Cardiac muscle cell (in vitro differentiated cells and primary cell): Measurements from ENCODE around the gene FOXP3. TPM values are rescaled to one million over a fixed set of nuclear protein-coding genes. Genes with fewer than 3 reads are reported as not detected.
"Not testable (repeated sequence)": the region's sequence is repeated elsewhere in the genome, so short reads cannot be mapped to it uniquely, and the experiment has no call there.

Source experiments
- DNase-seq, 2 donors: peaks; one replicate each; pipeline versions ENCODE4 v3.0.0 to v3.0.0-alpha.2; 2010 to 2017; ENCODE audit warnings: low read depth in 1 of 2, low spot score in 1 of 2
- H3K27ac ChIP-seq: fragments of 200-600 bp; sonication (generic); 2 replicates; pipeline ENCODE4 v1.5.1; 2016
- H3K27me3 ChIP-seq: fragments of 200-600 bp; sonication (generic); 2 replicates; pipeline ENCODE4 v1.6.0; 2016; ENCODE audit warnings: control low read depth
- H3K36me3 ChIP-seq: fragments of 200-600 bp; sonication (generic); 2 replicates; pipeline ENCODE4 v1.5.1; 2016; ENCODE audit warnings: control low read depth
- H3K4me1 ChIP-seq: fragments of 200-600 bp; sonication (generic); 2 replicates; pipeline ENCODE4 v1.8.1; 2017; ENCODE audit warnings: low read depth, mild to moderate bottlenecking, mixed run types
- H3K4me3 ChIP-seq: fragments of 200-600 bp; sonication (generic); 2 replicates; pipeline ENCODE4 v1.5.1; 2016; ENCODE audit warnings: mild to moderate bottlenecking
- H3K9me3 ChIP-seq: fragments of 200-600 bp; sonication (generic); 2 replicates; pipeline ENCODE4 v1.5.1; 2017; ENCODE audit warnings: low read depth, mild to moderate bottlenecking, control low read depth
- polyA plus RNA-seq: library from polyadenylated mRNA; unstranded; fragments of >200 nt; fragmentation: Nextera tagmentation; extraction: Ambion mirVana; gene quantifications from 2 replicates; pipeline ENCODE4 v1.2.1, GENCODE V29; 2016
- total RNA-seq: library from RNA; depleted of rRNA; stranded (reverse); fragments of >200 nt; gene quantifications from 2 replicates; pipeline ENCODE4 v1.2.3, GENCODE V29; 2016
- TF ChIP-seq, protein P1 (sequence below): IDR thresholded peaks from 2 replicates; pipeline ENCODE4 v1.5.1; 2012; ENCODE audit warnings: low read depth, mild to moderate bottlenecking, low read length

Gene FOXP3, protein sequence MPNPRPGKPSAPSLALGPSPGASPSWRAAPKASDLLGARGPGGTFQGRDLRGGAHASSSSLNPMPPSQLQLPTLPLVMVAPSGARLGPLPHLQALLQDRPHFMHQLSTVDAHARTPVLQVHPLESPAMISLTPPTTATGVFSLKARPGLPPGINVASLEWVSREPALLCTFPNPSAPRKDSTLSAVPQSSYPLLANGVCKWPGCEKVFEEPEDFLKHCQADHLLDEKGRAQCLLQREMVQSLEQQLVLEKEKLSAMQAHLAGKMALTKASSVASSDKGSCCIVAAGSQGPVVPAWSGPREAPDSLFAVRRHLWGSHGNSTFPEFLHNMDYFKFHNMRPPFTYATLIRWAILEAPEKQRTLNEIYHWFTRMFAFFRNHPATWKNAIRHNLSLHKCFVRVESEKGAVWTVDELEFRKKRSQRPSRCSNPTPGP
- total RNA-seq: 0.07 and 0.18 TPM in 2 replicates
- polyA plus RNA-seq: 0.59 TPM in 1 of 2 replicates, not detected in the other

DNA sequence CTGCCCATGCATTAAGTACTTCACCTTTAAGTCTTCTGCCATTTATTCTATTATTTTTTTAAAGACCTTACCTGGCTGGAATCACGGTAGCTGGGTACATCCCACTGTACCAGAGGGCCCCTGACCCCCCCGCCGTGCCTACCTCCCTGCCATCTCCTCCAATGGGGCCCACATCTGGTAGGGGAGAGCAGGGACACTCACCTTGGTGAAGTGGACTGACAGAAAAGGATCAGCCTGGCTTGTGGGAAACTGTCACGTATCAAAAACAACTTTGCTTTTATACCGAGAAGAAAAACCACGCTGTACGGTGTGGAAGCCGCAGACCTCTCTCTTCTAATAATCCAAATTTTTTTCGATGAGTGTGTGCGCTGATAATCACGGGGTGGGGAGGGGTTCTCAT, at the start of gene FOXP3:
Gene FOXP3, minus strand, starts transcription at position 251 of the 400 bp plus-strand sequence. CDS start 6,205 bp downstream, outside the sequence.
- Histone ChIP-seq H3K9me3 (no peaks in the 10 kb centered on the region), H3K4me1 (no peaks in the 10 kb centered on the region), H3K27me3 (no peaks in the 10 kb centered on the region), H3K4me3 (no peak within 1 kb of the TSS), H3K36me3 (no peaks in the 10 kb centered on the region), H3K27ac (no peak within 1 kb of the TSS)
- no peak for DNase-seq
- TF ChIP-seq, protein P1, sequence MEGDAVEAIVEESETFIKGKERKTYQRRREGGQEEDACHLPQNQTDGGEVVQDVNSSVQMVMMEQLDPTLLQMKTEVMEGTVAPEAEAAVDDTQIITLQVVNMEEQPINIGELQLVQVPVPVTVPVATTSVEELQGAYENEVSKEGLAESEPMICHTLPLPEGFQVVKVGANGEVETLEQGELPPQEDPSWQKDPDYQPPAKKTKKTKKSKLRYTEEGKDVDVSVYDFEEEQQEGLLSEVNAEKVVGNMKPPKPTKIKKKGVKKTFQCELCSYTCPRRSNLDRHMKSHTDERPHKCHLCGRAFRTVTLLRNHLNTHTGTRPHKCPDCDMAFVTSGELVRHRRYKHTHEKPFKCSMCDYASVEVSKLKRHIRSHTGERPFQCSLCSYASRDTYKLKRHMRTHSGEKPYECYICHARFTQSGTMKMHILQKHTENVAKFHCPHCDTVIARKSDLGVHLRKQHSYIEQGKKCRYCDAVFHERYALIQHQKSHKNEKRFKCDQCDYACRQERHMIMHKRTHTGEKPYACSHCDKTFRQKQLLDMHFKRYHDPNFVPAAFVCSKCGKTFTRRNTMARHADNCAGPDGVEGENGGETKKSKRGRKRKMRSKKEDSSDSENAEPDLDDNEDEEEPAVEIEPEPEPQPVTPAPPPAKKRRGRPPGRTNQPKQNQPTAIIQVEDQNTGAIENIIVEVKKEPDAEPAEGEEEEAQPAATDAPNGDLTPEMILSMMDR: no peak

DNA sequence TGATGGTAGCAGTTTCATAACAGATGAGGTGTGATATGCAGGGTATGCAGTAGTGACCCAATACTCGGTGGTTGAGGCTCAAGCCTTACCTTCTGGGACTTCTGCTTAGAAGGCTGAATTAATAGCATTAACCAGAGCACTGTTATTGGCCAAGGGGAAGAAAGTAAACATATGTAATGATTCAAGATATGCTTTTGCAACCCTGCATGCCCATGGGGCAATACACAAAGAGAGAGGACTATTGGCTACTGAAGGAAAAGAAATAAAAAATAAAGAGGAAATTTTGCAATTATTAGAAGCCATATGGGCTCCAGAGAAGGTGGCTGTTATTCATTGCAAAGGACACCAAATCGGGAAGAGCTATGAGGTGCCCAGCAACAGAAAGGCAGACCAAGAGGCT, 47.7 kb upstream of the FOXP3 start:
- TF ChIP-seq, protein P1: no peak
- no peak for DNase-seq
- Histone ChIP-seq H3K4me1 (no peaks in the 10 kb centered on the region), H3K36me3 (no peaks in the 10 kb centered on the region), H3K4me3 (no peak overlapping the region), H3K9me3 (no peaks in the 10 kb centered on the region), H3K27ac (no peak overlapping the region), H3K27me3 (no peaks in the 10 kb centered on the region)

DNA sequence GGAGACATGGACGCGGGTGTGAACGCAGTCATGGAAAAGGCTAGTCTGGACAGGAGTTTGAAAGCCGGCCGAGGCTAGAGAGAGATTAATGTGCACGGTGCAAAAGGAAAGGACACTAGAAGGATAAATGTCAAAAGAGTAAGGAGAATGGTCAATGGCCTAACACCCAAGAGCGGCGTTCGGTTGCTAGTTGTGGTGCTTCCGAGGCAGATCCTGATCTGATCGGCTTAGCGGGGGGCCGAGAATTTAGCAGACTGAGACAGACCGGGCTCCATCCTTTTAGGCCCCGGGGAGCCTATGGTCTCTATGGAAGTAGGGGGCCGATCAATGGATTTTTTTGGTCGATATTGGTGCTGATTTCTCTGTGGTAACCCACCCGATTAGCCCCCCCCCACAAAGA, 45.9 kb upstream of the FOXP3 start:
- TF ChIP-seq, protein P1: no peak
- H3K4me3 ChIP-seq: no peak overlapping the region

DNA sequence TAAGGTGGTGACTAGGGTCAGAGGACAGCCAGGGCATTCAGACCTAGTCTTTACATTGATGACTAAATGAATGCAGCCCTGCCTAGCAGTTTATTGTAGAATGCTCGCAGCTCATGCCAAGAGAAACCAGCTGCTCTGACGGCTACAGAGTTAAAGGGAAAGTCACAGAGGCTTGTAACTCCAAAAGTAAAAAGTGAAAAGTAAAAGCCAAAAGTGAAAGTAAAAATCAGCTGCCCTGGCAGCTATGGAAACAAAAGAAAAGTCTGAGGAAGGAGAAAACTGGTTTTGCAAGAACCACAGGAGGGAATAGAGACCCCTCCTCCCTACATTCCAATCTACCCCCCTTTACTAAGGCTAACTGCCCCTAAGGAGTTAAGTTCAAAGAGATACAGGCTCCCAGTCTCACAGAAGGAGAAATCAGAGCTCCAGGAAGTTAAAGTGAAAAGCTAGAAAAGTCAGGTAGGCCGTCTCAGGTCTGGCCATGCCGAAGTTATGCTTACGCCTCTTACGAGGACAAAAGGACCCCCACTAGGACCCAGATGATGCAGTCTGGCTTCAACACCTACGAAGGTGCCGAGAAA, 45.0 kb upstream of the FOXP3 start:
- H3K9me3 ChIP-seq: no peaks in the 10 kb centered on the region
- H3K4me3 ChIP-seq: no peak overlapping the region
- H3K4me1 ChIP-seq: no peaks in the 10 kb centered on the region
- no peaks in the 10 kb centered on the region for H3K27me3 ChIP-seq
- TF ChIP-seq, protein P1: no peak
- H3K36me3 ChIP-seq: no peaks in the 10 kb centered on the region
- peak in 1 of 2 donors; percentile 44 for DNase-seq
- H3K27ac ChIP-seq: no peak overlapping the region

More for the DNA sequence above, 45.9 kb upstream of the FOXP3 start:
- H3K4me1 ChIP-seq: no peaks in the 10 kb centered on the region
- no peak overlapping the region for H3K27ac ChIP-seq
- H3K36me3 ChIP-seq: no peaks in the 10 kb centered on the region
- no peak for DNase-seq
- H3K27me3 ChIP-seq: no peaks in the 10 kb centered on the region
- no peaks in the 10 kb centered on the region for H3K9me3 ChIP-seq

DNA sequence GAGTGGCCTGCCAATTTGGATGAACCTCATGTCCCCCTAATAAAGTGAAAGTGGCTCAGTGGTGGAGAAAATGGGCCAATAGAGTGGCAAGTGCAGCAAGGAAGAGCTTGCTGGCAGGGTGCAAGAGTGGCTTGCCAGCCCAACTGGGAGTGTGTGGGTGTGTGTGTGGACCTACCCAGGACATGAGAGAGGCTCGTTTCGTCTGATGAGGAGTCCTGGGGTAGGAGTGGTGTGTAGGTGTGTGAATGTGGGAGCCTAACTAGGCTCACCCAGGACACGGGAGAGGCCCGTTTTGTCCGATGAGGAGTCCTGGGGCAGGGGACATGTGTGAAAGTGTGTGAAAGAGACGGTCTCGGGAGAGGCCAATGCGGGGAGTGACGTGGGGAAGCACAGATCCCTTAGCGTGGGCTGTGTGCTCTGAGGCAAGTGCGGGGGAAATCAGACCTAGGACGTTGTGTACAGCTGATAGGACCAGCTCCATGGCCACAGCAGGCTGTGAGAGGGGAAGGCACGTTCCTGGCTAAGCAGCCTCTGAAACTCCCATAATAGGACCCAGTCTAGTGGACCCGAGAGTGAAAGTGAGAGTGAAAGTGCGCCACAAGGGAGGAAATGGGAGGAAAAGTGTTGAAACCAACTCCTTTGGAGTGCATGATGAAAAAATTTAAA, 44.2 kb upstream of the FOXP3 start:
- Histone ChIP-seq H3K27me3 (no peaks in the 10 kb centered on the region), H3K4me3 (no peak overlapping the region), H3K4me1 (no peaks in the 10 kb centered on the region), H3K27ac (no peak overlapping the region), H3K36me3 (no peaks in the 10 kb centered on the region), H3K9me3 (no peaks in the 10 kb centered on the region)
- TF ChIP-seq, protein P1: no peak
- DNase-seq: peak in 1 of 2 donors; percentile 55

DNA sequence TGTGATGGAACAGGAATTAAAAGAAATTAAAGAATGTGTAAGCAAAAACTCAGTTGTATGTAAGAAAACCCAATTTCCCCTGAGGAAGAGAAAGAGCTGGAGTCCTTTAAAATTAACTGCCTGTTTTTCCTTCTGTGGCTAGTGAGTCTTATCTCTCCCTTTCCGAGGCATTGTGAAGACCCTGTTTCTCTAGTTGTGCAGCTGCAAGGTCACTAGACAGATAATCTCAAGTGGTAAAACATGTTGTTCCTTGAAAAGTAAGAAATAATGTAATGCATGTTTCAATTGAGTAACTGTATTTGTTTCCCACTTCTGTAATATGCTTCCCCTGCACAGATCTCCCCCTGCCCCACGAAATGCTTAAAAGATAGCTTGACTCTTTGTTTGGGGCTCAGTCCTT, 43.3 kb upstream of the FOXP3 start:
- not testable (repeated sequence) for H3K4me1 ChIP-seq, DNase-seq, H3K9me3 ChIP-seq, H3K27me3 ChIP-seq, H3K4me3 ChIP-seq, H3K36me3 ChIP-seq, H3K27ac ChIP-seq
